MCF 10A (cell line): ENCODE results near the gene REXO4. TPM values are rescaled to one million over a fixed set of nuclear protein-coding genes. Genes with fewer than 3 reads are reported as not detected.

Experiments
- BruUV-seq: library from RNA; stranded (reverse); fragments of 400-500 nt; replicated peaks from 2 replicates; lab custom pipeline; 2021; lab: Mats Ljungman, UMichigan
- CTCF ChIA-PET: fragments of 300-600 bp; sonication (Branson Sonifier 250); formaldehyde crosslinking; extraction: SDS; loops from one replicate; lab custom pipeline; 2021; ENCODE audit warnings: antibody characterized with exemption, inconsistent platforms; lab: Yijun Ruan, JAX
- POLR2A ChIA-PET: fragments of 300-600, 350-650 bp; sonication (Branson Sonifier 250); formaldehyde crosslinking; extraction: SDS; loops from one replicate; lab custom pipeline; 2020; ENCODE audit warnings: antibody characterized with exemption, inconsistent platforms; lab: Yijun Ruan, JAX
- DNase-seq: peaks from one replicate; pipeline ENCODE4 v3.0.0-alpha.2; 2018; ENCODE audit not compliant: unreplicated experiment
- H3K27ac Mint-ChIP-seq: one replicate; pipeline ENCODE4 v1.8.0; 2022; ENCODE audit warnings: mild to moderate bottlenecking, low read depth, mixed read lengths; ENCODE audit not compliant: unreplicated experiment
- H3K27me3 Mint-ChIP-seq: one replicate; pipeline ENCODE4 v1.8.0; 2022; ENCODE audit warnings: mixed read lengths; ENCODE audit not compliant: insufficient read depth, unreplicated experiment
- H3K36me3 Mint-ChIP-seq: one replicate; pipeline ENCODE4 v1.8.0; 2022; ENCODE audit warnings: mild to moderate bottlenecking, moderate library complexity, mixed read lengths; ENCODE audit not compliant: insufficient read depth, unreplicated experiment
- H3K4me1 Mint-ChIP-seq: one replicate; pipeline ENCODE4 v1.8.0; 2022; ENCODE audit warnings: mixed read lengths; ENCODE audit not compliant: insufficient read depth, unreplicated experiment
- H3K4me3 Mint-ChIP-seq: one replicate; pipeline ENCODE4 v1.8.0; 2022; ENCODE audit warnings: mild to moderate bottlenecking, moderate library complexity, mixed read lengths; ENCODE audit not compliant: unreplicated experiment
- H3K9me3 Mint-ChIP-seq: one replicate; pipeline ENCODE4 v1.8.0; 2022; ENCODE audit warnings: mixed read lengths; ENCODE audit not compliant: unreplicated experiment
- CTCF ChIP-seq: fragments of 200-600 bp; IDR thresholded peaks from one replicate; pipeline ENCODE4 v1.8.0; 2022; ENCODE audit warnings: antibody characterized with exemption, mild to moderate bottlenecking; ENCODE audit not compliant: unreplicated experiment
- intact Hi-C: fragments of 100-400 bp; cut with micrococcal nuclease; formaldehyde crosslinking; loops from 2 replicates; pipeline ENCODE4 v1.14.1; 2022
- total RNA-seq: library from RNA; stranded (reverse); gene quantifications from 2 replicates; pipeline ENCODE4 v1.2.3, GENCODE V29; 2022

The REXO4 gene
- total RNA-seq, 1 experiment from 2014 or later = 38.1 TPM

- Mint-ChIP-seq H3K4me1 (no peaks in the 10 kb centered on the region), H3K27me3 (peaks cover 15% of the 10 kb centered on the region), H3K9me3 (no peaks in the 10 kb centered on the region), H3K36me3 (no peaks in the 10 kb centered on the region), H3K27ac (no peak overlapping the region), H3K4me3 (no peak overlapping the region)
- CTCF ChIA-PET = no interaction called here
- no peak for DNase-seq
- POLR2A ChIA-PET = no interaction called here
- BruUV-seq = no TSS peak
- no peak for TF ChIP-seq CTCF
- intact Hi-C loops = no loop called here
Measured at GRCh38 chr9:133443248-133443647, 25.4 kb upstream of the REXO4 start.

GRCh38 chr9:133441571-133441970, 23.8 kb upstream of the REXO4 start:
- H3K9me3 Mint-ChIP-seq = no peaks in the 10 kb centered on the region
- H3K27me3 Mint-ChIP-seq = peaks cover 11% of the 10 kb centered on the region
- intact Hi-C loops = no loop called here
- no peak overlapping the region for H3K4me3 Mint-ChIP-seq
- ChIA-PET CTCF (interaction anchor here (0.8 kb wide), 1 partner anchor 22 kb away, joined by 3 read pairs; no protein-coding TSS in a partner anchor), POLR2A (no interaction called here)
- no peaks in the 10 kb centered on the region for H3K4me1 Mint-ChIP-seq
- no peaks in the 10 kb centered on the region for H3K36me3 Mint-ChIP-seq
- H3K27ac Mint-ChIP-seq = no peak overlapping the region
- TF ChIP-seq CTCF = no peak
- no peak for DNase-seq
- no TSS peak for BruUV-seq

GRCh38 chr9:133440874-133441273, 23.1 kb upstream of the REXO4 start:
- no peak overlapping the region for H3K4me3 Mint-ChIP-seq
- POLR2A ChIA-PET = no interaction called here
- no peaks in the 10 kb centered on the region for H3K9me3 Mint-ChIP-seq
- intact Hi-C loops = no loop called here
- H3K27ac Mint-ChIP-seq = no peak overlapping the region
- CTCF ChIA-PET = no interaction called here
- no peaks in the 10 kb centered on the region for H3K4me1 Mint-ChIP-seq
- TF ChIP-seq CTCF = no peak
- no peak for DNase-seq
- no TSS peak for BruUV-seq
- H3K27me3 Mint-ChIP-seq = peaks cover 4% of the 10 kb centered on the region
- no peaks in the 10 kb centered on the region for H3K36me3 Mint-ChIP-seq

- BruUV-seq = no TSS peak
- ChIA-PET POLR2A (no interaction called here), CTCF (no interaction called here)
- H3K27me3 Mint-ChIP-seq = no peaks in the 10 kb centered on the region
- H3K4me3 Mint-ChIP-seq = no peak overlapping the region
- no peak overlapping the region for H3K27ac Mint-ChIP-seq
- no peaks in the 10 kb centered on the region for H3K36me3 Mint-ChIP-seq
- no peaks in the 10 kb centered on the region for H3K9me3 Mint-ChIP-seq
- no peak for DNase-seq
- no peak for TF ChIP-seq CTCF
- intact Hi-C loops = no loop called here
- H3K4me1 Mint-ChIP-seq = no peaks in the 10 kb centered on the region
Measured at GRCh38 chr9:133439337-133439736, 21.5 kb upstream of the REXO4 start.
